ENCODE results near the gene ZNF407.

Gene ZNF407

DNA sequence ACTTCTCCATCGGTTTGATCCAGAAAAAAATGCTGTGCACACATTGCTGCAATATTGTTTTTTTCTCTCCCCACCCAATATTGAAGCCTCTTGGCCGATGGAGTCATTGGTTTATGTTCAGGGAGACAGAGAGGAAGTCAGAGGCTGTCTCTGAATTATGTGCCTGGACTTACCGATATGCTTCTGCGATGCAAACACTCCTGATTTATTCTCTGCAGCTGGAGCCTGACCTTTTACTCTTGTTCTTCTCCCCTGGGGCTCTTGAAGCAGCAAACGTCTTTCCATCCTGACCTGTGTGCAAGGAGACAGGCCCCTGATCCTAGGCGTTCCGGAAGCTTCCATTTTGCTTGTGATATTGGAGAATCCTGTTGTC, 511.6 kb downstream of the ZNF407 start:
- no peaks in the 10 kb centered on the region for H3K9me3 ChIP-seq (ENCODE audit: control insufficient read depth, low read length)
- H3K36me3 ChIP-seq (ENCODE audit: control insufficient read depth, insufficient read depth, low read length), result no peaks in the 10 kb centered on the region
- no peak for TF ChIP-seq CTCF (IDR thresholded peaks at IDR 0.05)
- no peaks in the 10 kb centered on the region for H3K79me2 ChIP-seq
- H3K27ac ChIP-seq, result no peak overlapping the region
- no peak overlapping the region for H2AFZ ChIP-seq
- no peak overlapping the region for H3K9ac ChIP-seq
- no peaks in the 10 kb centered on the region for H3K4me1 ChIP-seq
- H3K4me2 ChIP-seq (ENCODE audit: low read length), result no peak overlapping the region
- H3K4me3 ChIP-seq (ENCODE audit: low read depth, low read length), result no peak overlapping the region
- no peaks in the 10 kb centered on the region for H3K27me3 ChIP-seq (ENCODE audit: control insufficient read depth, insufficient read depth, low read length)

- TF ChIP-seq CTCF (IDR thresholded peaks at IDR 0.05), result no peak
- H3K27ac ChIP-seq, result no peak overlapping the region
- no peak overlapping the region for H2AFZ ChIP-seq
- H3K9me3 ChIP-seq (ENCODE audit: control insufficient read depth, low read length), result no peaks in the 10 kb centered on the region
- no peaks in the 10 kb centered on the region for H3K79me2 ChIP-seq
- H3K27me3 ChIP-seq (ENCODE audit: control insufficient read depth, insufficient read depth, low read length), result no peaks in the 10 kb centered on the region
- H3K9ac ChIP-seq, result no peak overlapping the region
- no peak overlapping the region for H3K4me3 ChIP-seq (ENCODE audit: low read depth, low read length)
- H3K36me3 ChIP-seq (ENCODE audit: control insufficient read depth, insufficient read depth, low read length), result no peaks in the 10 kb centered on the region
- H3K4me2 ChIP-seq (ENCODE audit: low read length), result no peak overlapping the region
- H3K4me1 ChIP-seq, result no peaks in the 10 kb centered on the region
These were observed 512.1 kb downstream of the ZNF407 start for GRCh38 chr18:75109819-75110218.

- H2AFZ ChIP-seq, result no peak overlapping the region
- H3K4me3 ChIP-seq (ENCODE audit: low read depth, low read length), result no peak overlapping the region
- no peak for TF ChIP-seq CTCF (IDR thresholded peaks at IDR 0.05)
- H3K27me3 ChIP-seq (ENCODE audit: control insufficient read depth, insufficient read depth, low read length), result no peaks in the 10 kb centered on the region
- H3K9ac ChIP-seq, result no peak overlapping the region
- no peak overlapping the region for H3K27ac ChIP-seq
- no peaks in the 10 kb centered on the region for H3K4me1 ChIP-seq
- H3K9me3 ChIP-seq (ENCODE audit: control insufficient read depth, low read length), result no peaks in the 10 kb centered on the region
- no peaks in the 10 kb centered on the region for H3K36me3 ChIP-seq (ENCODE audit: control insufficient read depth, insufficient read depth, low read length)
- no peaks in the 10 kb centered on the region for H3K79me2 ChIP-seq
- H3K4me2 ChIP-seq (ENCODE audit: low read length), result no peak overlapping the region
These were observed 512.6 kb downstream of the ZNF407 start for GRCh38 chr18:75110311-75110710.

DNA sequence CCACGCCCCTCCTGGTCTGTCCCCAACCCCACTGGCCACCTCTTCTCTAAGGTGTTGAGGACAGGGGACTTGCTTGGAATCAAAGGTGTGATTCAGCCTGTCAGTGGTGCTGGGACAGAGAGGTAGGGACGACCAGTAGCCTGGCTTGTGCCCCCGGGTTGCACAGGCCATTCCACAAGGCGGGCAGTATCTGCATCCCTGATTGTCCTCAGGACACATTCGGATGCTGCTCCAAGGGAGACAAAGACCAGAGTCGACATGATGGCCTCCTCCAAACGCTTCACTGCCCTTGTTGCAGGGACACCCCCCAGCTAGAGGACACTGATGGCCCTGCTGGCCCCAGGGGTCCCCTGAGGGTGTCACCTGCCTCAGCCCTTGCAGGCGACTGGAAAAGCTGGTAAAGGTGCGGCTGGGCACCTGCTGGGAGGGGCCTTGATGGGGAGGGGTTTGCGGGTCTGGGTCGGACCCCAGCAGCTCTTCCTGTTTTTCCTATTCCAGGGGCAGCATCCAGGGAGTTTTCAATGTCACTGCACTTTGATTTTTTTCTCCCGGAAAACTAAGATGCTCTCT, 513.3 kb downstream of the ZNF407 start:
- H3K27me3 ChIP-seq (ENCODE audit: control insufficient read depth, insufficient read depth, low read length), result no peaks in the 10 kb centered on the region
- TF ChIP-seq CTCF (IDR thresholded peaks at IDR 0.05), result no peak

GRCh38 chr18:75111760-75112159, 514.1 kb downstream of the ZNF407 start:
- H3K79me2 ChIP-seq, result no peaks in the 10 kb centered on the region
- TF ChIP-seq CTCF (IDR thresholded peaks at IDR 0.05), result no peak

More for the DNA sequence above, 513.3 kb downstream of the ZNF407 start:
- Histone ChIP-seq H3K36me3 (ENCODE audit: control insufficient read depth, insufficient read depth, low read length) (no peaks in the 10 kb centered on the region), H2AFZ (no peak overlapping the region), H3K4me2 (ENCODE audit: low read length) (no peak overlapping the region), H3K79me2 (no peaks in the 10 kb centered on the region), H3K9me3 (ENCODE audit: control insufficient read depth, low read length) (no peaks in the 10 kb centered on the region), H3K4me1 (no peaks in the 10 kb centered on the region), H3K9ac (no peak overlapping the region), H3K4me3 (ENCODE audit: low read depth, low read length) (no peak overlapping the region), H3K27ac (no peak overlapping the region)

More at GRCh38 chr18:75111760-75112159, 514.1 kb downstream of the ZNF407 start:
- Histone ChIP-seq H3K9ac (no peak overlapping the region), H3K4me1 (no peaks in the 10 kb centered on the region), H3K36me3 (ENCODE audit: control insufficient read depth, insufficient read depth, low read length) (no peaks in the 10 kb centered on the region), H3K27ac (no peak overlapping the region), H3K27me3 (ENCODE audit: control insufficient read depth, insufficient read depth, low read length) (no peaks in the 10 kb centered on the region), H3K9me3 (ENCODE audit: control insufficient read depth, low read length) (no peaks in the 10 kb centered on the region), H3K4me2 (ENCODE audit: low read length) (no peak overlapping the region), H2AFZ (no peak overlapping the region), H3K4me3 (ENCODE audit: low read depth, low read length) (no peak overlapping the region)

Measured in parathyroid adenoma (tissue), 2 donors.